HepG2 (cell line): ENCODE data around the gene EPHA10. TPM values are rescaled to one million over a fixed set of nuclear protein-coding genes. Genes with fewer than 3 reads are reported as not detected.

ENCODE experiments used
- CENPT ChIP-seq: sonication (generic); formaldehyde crosslinking; IDR thresholded peaks from 2 replicates; pipeline ENCODE4 v1.8.0; 2022; ENCODE audit warnings: low read depth, mild to moderate bottlenecking, moderate library complexity, missing genetic modification reagents
- HMGA1 ChIP-seq: sonication (generic); formaldehyde crosslinking; conservative IDR thresholded peaks from 2 replicates; pipeline ENCODE4 v1.4.0; 2020; ENCODE audit warnings: missing genetic modification reagents
- HOXA3 ChIP-seq: sonication (generic); formaldehyde crosslinking; IDR thresholded peaks from 2 replicates; pipeline ENCODE4 v1.5.0; 2020; ENCODE audit warnings: missing genetic modification reagents
- ISX ChIP-seq: sonication (generic); formaldehyde crosslinking; conservative IDR thresholded peaks from 2 replicates; pipeline ENCODE4 v1.5.0; 2020; ENCODE audit warnings: missing genetic modification reagents
- KDM2A ChIP-seq: sonication (generic); formaldehyde crosslinking; IDR thresholded peaks from 2 replicates; pipeline ENCODE4 v1.4.0; 2020; ENCODE audit warnings: low read depth, missing genetic modification reagents, borderline replicate concordance
- MBD4 ChIP-seq: IDR thresholded peaks from 2 replicates; pipeline ENCODE4 v1.6.1; 2012; ENCODE audit warnings: low read length, inconsistent platforms, borderline replicate concordance
- MTF2 ChIP-seq: sonication (generic); formaldehyde crosslinking; IDR thresholded peaks from 2 replicates; pipeline ENCODE4 v1.5.0; 2020; ENCODE audit warnings: missing genetic modification reagents, borderline replicate concordance
- MXI1 ChIP-seq: IDR thresholded peaks from 3 replicates; pipeline ENCODE4 v1.6.1; 2012; ENCODE audit warnings: low read depth, low read length, inconsistent platforms, borderline replicate concordance
- NBN ChIP-seq: fragments of 450-650 bp; conservative IDR thresholded peaks from 2 replicates; pipeline ENCODE4 v1.6.1; 2017
- RELA ChIP-seq: sonication (generic); formaldehyde crosslinking; IDR thresholded peaks from 2 replicates; pipeline ENCODE4 v1.4.0; 2020; ENCODE audit warnings: missing genetic modification reagents
- TCF7L2 ChIP-seq: IDR thresholded peaks from 2 replicates; pipeline ENCODE4 v1.6.1; 2011; ENCODE audit warnings: mild to moderate bottlenecking, low read depth, low read length, moderate library complexity
- ZBTB7A ChIP-seq: sonication (generic); formaldehyde crosslinking; IDR thresholded peaks from 2 replicates; pipeline ENCODE4 v1.8.0; 2022; ENCODE audit warnings: mild to moderate bottlenecking, missing genetic modification reagents
- ZFP82 ChIP-seq: sonication (generic); formaldehyde crosslinking; IDR thresholded peaks from 2 replicates; pipeline ENCODE4 v1.5.1; 2020; ENCODE audit warnings: mild to moderate bottlenecking, missing genetic modification reagents, borderline replicate concordance
- ZNF136 ChIP-seq: sonication (generic); formaldehyde crosslinking; IDR thresholded peaks from 2 replicates; pipeline ENCODE4 v1.8.1; 2022; ENCODE audit warnings: low read depth, mild to moderate bottlenecking, moderate library complexity, missing genetic modification reagents
- ZNF232 ChIP-seq: sonication (generic); formaldehyde crosslinking; IDR thresholded peaks from 2 replicates; pipeline ENCODE4 v1.4.0; 2020; ENCODE audit warnings: missing genetic modification reagents, borderline replicate concordance
- ZNF367 ChIP-seq: sonication (generic); formaldehyde crosslinking; IDR thresholded peaks from 2 replicates; pipeline ENCODE4 v1.4.0; 2020; ENCODE audit warnings: missing genetic modification reagents, borderline replicate concordance
- ZNF446 ChIP-seq: sonication (generic); formaldehyde crosslinking; IDR thresholded peaks from 2 replicates; pipeline ENCODE4 v1.5.0; 2020; ENCODE audit warnings: mild to moderate bottlenecking, missing genetic modification reagents
- ZNF501 ChIP-seq: sonication (generic); formaldehyde crosslinking; IDR thresholded peaks from 2 replicates; pipeline ENCODE4 v1.5.1; 2020; ENCODE audit warnings: mild to moderate bottlenecking, moderate library complexity, missing genetic modification reagents
- ZNF567 ChIP-seq: sonication (generic); formaldehyde crosslinking; IDR thresholded peaks from 2 replicates; pipeline ENCODE4 v1.8.1; 2023; ENCODE audit warnings: mild to moderate bottlenecking, missing genetic modification reagents, borderline replicate concordance
- ZNF572 ChIP-seq: sonication (generic); formaldehyde crosslinking; IDR thresholded peaks from 2 replicates; pipeline ENCODE4 v1.5.1; 2020; ENCODE audit warnings: mild to moderate bottlenecking, missing genetic modification reagents
- ZNF678 ChIP-seq: sonication (generic); formaldehyde crosslinking; IDR thresholded peaks from 2 replicates; pipeline ENCODE4 v1.4.0; 2020; ENCODE audit warnings: mild to moderate bottlenecking, missing genetic modification reagents
- ZNF746 ChIP-seq: sonication (generic); formaldehyde crosslinking; IDR thresholded peaks from 2 replicates; pipeline ENCODE4 v1.8.0; 2022; ENCODE audit warnings: mild to moderate bottlenecking, missing genetic modification reagents
- ZNF790 ChIP-seq: sonication (generic); formaldehyde crosslinking; IDR thresholded peaks from 2 replicates; pipeline ENCODE4 v1.8.0; 2022; ENCODE audit warnings: missing genetic modification reagents, mild to moderate bottlenecking, borderline replicate concordance
- ZNF83 ChIP-seq: sonication (generic); formaldehyde crosslinking; IDR thresholded peaks from 2 replicates; pipeline ENCODE4 v1.4.0; 2020; ENCODE audit warnings: missing genetic modification reagents, mild to moderate bottlenecking, borderline replicate concordance
- ZNF841 ChIP-seq: sonication (generic); formaldehyde crosslinking; IDR thresholded peaks from 2 replicates; pipeline ENCODE4 v1.8.1; 2023; ENCODE audit warnings: missing genetic modification reagents, borderline replicate concordance
- ZSCAN31 ChIP-seq: sonication (generic); formaldehyde crosslinking; IDR thresholded peaks from 2 replicates; pipeline ENCODE4 v1.5.0; 2020; ENCODE audit warnings: low read depth, mild to moderate bottlenecking, missing genetic modification reagents
- polyA plus RNA-seq, 8 experiments: library from polyadenylated mRNA; depleted of rRNA in 3 of 8; stranded (reverse) in 7 of 8; unstranded in 1 of 8; fragments of >200 nt; fragmentation: Illumina TruSeq in 4 of 8; extraction: Trizol in 4 of 8; gene quantifications; 2 replicates each; pipeline versions ENCODE4 v1.2.1 to v1.2.3, GENCODE V29; 2011 to 2016; ENCODE audit warnings: low read depth in 4 of 8, missing spikeins in 1 of 8, mixed read lengths in 1 of 8; ENCODE audit not compliant: insufficient read depth in 1 of 8
- total RNA-seq, 5 experiments: library from RNA; depleted of rRNA; stranded (reverse); fragments of >200 nt; fragmentation: Illumina TruSeq; extraction: Trizol; gene quantifications; 2 replicates each; pipeline ENCODE4 v1.2.3, GENCODE V29; 2016; ENCODE audit warnings: low read depth in 1 of 5
- TF ChIP-seq, protein P1 (sequence below), 2 experiments: IDR thresholded peaks; 2 replicates each; pipeline ENCODE4 v1.6.1; 2011 to 2012; ENCODE audit warnings: low read length in 2 of 2, borderline replicate concordance in 1 of 2, low read depth in 1 of 2, mild to moderate bottlenecking in 1 of 2, moderate library complexity in 1 of 2
- TF ChIP-seq, protein P2 (sequence below): sonication (generic); formaldehyde crosslinking; conservative IDR thresholded peaks from 2 replicates; pipeline ENCODE4 v1.8.0; 2022; ENCODE audit warnings: missing genetic modification reagents

EPHA10 gene
- total and polyA plus RNA-seq, 2 of the 13 experiments (the other 11 are each of a cell fraction or from before 2014, with no cell fraction given): 0.11 to 0.58 TPM

DNA sequence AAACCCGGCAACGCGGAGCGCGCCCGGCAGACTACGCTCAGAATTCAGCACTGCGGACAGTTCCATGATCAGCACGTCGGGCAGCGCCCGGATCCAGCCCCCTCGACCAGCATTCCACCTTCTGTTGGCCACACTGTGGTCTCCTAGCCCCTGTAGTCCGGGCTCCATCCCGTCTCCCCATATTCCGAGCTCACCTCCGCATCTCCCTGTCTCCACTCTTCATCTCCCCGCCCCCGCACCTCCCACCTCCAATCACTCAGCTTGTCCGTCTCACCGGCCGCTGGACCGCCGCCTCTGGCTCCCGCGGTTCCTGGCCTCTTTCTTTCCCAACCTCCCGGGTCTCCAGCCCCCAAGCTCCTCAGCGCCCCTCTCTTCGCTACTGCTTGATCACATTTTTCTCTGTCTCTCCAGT lies 500 bp downstream of the EPHA10 start (continued):
- no peak for TF ChIP-seq MBD4
- peak; percentile 97 for TF ChIP-seq RELA (CRISPR knock-in tag)
- TF ChIP-seq TCF7L2: no peak
- TF ChIP-seq ZNF572 (CRISPR knock-in tag): no peak
- no peak for TF ChIP-seq NBN
- TF ChIP-seq KDM2A (CRISPR knock-in tag): peak; percentile 95
- TF ChIP-seq ZFP82 (CRISPR knock-in tag): peak; percentile 100
- TF ChIP-seq ISX: peak; percentile 99
- TF ChIP-seq MXI1: peak; percentile 74; the same call in 1 of the 3 replicates
- TF ChIP-seq, protein P1, sequence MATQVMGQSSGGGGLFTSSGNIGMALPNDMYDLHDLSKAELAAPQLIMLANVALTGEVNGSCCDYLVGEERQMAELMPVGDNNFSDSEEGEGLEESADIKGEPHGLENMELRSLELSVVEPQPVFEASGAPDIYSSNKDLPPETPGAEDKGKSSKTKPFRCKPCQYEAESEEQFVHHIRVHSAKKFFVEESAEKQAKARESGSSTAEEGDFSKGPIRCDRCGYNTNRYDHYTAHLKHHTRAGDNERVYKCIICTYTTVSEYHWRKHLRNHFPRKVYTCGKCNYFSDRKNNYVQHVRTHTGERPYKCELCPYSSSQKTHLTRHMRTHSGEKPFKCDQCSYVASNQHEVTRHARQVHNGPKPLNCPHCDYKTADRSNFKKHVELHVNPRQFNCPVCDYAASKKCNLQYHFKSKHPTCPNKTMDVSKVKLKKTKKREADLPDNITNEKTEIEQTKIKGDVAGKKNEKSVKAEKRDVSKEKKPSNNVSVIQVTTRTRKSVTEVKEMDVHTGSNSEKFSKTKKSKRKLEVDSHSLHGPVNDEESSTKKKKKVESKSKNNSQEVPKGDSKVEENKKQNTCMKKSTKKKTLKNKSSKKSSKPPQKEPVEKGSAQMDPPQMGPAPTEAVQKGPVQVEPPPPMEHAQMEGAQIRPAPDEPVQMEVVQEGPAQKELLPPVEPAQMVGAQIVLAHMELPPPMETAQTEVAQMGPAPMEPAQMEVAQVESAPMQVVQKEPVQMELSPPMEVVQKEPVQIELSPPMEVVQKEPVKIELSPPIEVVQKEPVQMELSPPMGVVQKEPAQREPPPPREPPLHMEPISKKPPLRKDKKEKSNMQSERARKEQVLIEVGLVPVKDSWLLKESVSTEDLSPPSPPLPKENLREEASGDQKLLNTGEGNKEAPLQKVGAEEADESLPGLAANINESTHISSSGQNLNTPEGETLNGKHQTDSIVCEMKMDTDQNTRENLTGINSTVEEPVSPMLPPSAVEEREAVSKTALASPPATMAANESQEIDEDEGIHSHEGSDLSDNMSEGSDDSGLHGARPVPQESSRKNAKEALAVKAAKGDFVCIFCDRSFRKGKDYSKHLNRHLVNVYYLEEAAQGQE (IDR thresholded peaks at IDR 0.05; ENCODE audit: borderline replicate concordance in 1 of 2, low read depth in 1 of 2, low read length in 2 of 2): peak; percentile 94 to 100
- TF ChIP-seq ZNF446 (CRISPR knock-in tag): peak; percentile 100
- TF ChIP-seq CENPT (CRISPR knock-in tag): peak; percentile 99
- no peak for TF ChIP-seq HMGA1 (CRISPR knock-in tag)
- TF ChIP-seq ZNF746 (CRISPR knock-in tag): peak; percentile 92
- peak; percentile 95 for TF ChIP-seq ZNF841 (CRISPR knock-in tag)
- peak; percentile 54; the same call in 1 of the 2 replicates for TF ChIP-seq ZNF501 (CRISPR knock-in tag)
- peak; percentile 100 for TF ChIP-seq ZNF232 (CRISPR knock-in tag)
- TF ChIP-seq ZNF678: peak; percentile 98; the same call in 1 of the 2 replicates
- TF ChIP-seq ZNF367 (CRISPR knock-in tag): peak; percentile 99; the same call in 1 of the 2 replicates
- peak; percentile 97 for TF ChIP-seq ZSCAN31 (CRISPR knock-in tag)
- peak; percentile 100 for TF ChIP-seq ZNF790 (CRISPR knock-in tag)
- peak; percentile 93 for TF ChIP-seq HOXA3 (CRISPR knock-in tag)
- peak; percentile 95; the same call in 1 of the 2 replicates for TF ChIP-seq MTF2 (CRISPR knock-in tag)
- TF ChIP-seq ZNF83 (CRISPR knock-in tag): peak; percentile 100
- 0 out of 2 replicates have a peak, but pooled peaks have one; percentile 67 for TF ChIP-seq ZNF136 (CRISPR knock-in tag)
- TF ChIP-seq, protein P2, sequence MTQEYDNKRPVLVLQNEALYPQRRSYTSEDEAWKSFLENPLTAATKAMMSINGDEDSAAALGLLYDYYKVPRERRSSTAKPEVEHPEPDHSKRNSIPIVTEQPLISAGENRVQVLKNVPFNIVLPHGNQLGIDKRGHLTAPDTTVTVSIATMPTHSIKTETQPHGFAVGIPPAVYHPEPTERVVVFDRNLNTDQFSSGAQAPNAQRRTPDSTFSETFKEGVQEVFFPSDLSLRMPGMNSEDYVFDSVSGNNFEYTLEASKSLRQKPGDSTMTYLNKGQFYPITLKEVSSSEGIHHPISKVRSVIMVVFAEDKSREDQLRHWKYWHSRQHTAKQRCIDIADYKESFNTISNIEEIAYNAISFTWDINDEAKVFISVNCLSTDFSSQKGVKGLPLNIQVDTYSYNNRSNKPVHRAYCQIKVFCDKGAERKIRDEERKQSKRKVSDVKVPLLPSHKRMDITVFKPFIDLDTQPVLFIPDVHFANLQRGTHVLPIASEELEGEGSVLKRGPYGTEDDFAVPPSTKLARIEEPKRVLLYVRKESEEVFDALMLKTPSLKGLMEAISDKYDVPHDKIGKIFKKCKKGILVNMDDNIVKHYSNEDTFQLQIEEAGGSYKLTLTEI: no peak
- TF ChIP-seq ZNF567: no peak
- peak; percentile 97 for TF ChIP-seq ZBTB7A (CRISPR knock-in tag)
